Measurements from ENCODE around the gene LGALS4. TPM values are rescaled to one million over a fixed set of nuclear protein-coding genes. Genes with fewer than 3 reads are reported as not detected.
"Not testable (repeated sequence)": the region's sequence is repeated elsewhere in the genome, so short reads cannot be mapped to it uniquely, and the experiment has no call there.

The LGALS4 gene
- polyA plus RNA-seq, 1 donor, result 2.0 TPM

- DNase-seq, result not testable (repeated sequence)
These were observed 41.8 kb downstream of the LGALS4 start for GRCh38 chr19:38770949-38771275.

GRCh38 chr19:38770228-38770948 is 42.4 kb downstream of the LGALS4 start:
- not testable (repeated sequence) for DNase-seq

- peak; percentile 81 for DNase-seq
These were observed 43.0 kb downstream of the LGALS4 start for GRCh38 chr19:38769635-38770211.

- DNase-seq, result no peak
These were observed 46.3 kb downstream of the LGALS4 start for GRCh38 chr19:38766276-38767047.

- no peak for DNase-seq
These were observed 47.5 kb downstream of the LGALS4 start for GRCh38 chr19:38765214-38765613.

- no peak for DNase-seq
These were observed 48.9 kb downstream of the LGALS4 start for GRCh38 chr19:38763795-38764220.

- not testable (repeated sequence) for DNase-seq
These were observed 50.8 kb downstream of the LGALS4 start for GRCh38 chr19:38761884-38762389.

GRCh38 chr19:38760805-38761517 is 51.8 kb downstream of the LGALS4 start:
- not testable (repeated sequence) for DNase-seq

- no peak for DNase-seq
These were observed 53.1 kb downstream of the LGALS4 start for GRCh38 chr19:38759590-38760003.

- DNase-seq, result not testable (repeated sequence)
These were observed 58.5 kb downstream of the LGALS4 start for GRCh38 chr19:38754196-38754595.

- DNase-seq, result not testable (repeated sequence)
These were observed 59.0 kb downstream of the LGALS4 start for GRCh38 chr19:38753783-38754182.

Other genes starting within 250 kb of the LGALS4 start
- 3.9 TPM for gene MAP4K1, start 195.0 kb downstream of the LGALS4 start, polyA plus RNA-seq (ENCODE audit: insufficient read length)
- gene EIF3K, start 193.8 kb downstream of the LGALS4 start, polyA plus RNA-seq (ENCODE audit: insufficient read length), result 318 TPM
- gene ACTN4, start 165.3 kb downstream of the LGALS4 start, polyA plus RNA-seq (ENCODE audit: insufficient read length), result 654 TPM
- gene CAPN12, start 68.5 kb downstream of the LGALS4 start, polyA plus RNA-seq (ENCODE audit: insufficient read length), result 8.0 TPM
- gene LGALS7, start 39.4 kb downstream of the LGALS4 start, polyA plus RNA-seq (ENCODE audit: insufficient read length), result 0.70 TPM
- not detected for gene LGALS7B, start 23.7 kb downstream of the LGALS4 start, polyA plus RNA-seq (ENCODE audit: insufficient read length)
- 129 TPM for gene ECH1, start 18.8 kb upstream of the LGALS4 start, polyA plus RNA-seq (ENCODE audit: insufficient read length)
- 538 TPM for gene HNRNPL, start 37.0 kb upstream of the LGALS4 start, polyA plus RNA-seq (ENCODE audit: insufficient read length)
- 7.4 TPM for gene RINL, start 65.3 kb upstream of the LGALS4 start, polyA plus RNA-seq (ENCODE audit: insufficient read length)
- 41.7 TPM for gene SIRT2, start 86.7 kb upstream of the LGALS4 start, polyA plus RNA-seq (ENCODE audit: insufficient read length)
- 6.8 TPM for gene NFKBIB, start 87.0 kb upstream of the LGALS4 start, polyA plus RNA-seq (ENCODE audit: insufficient read length)
- 0.95 TPM for gene CCER2, start 99.2 kb upstream of the LGALS4 start, polyA plus RNA-seq (ENCODE audit: insufficient read length)
- 56.4 TPM for gene SARS2, start 117.8 kb upstream of the LGALS4 start, polyA plus RNA-seq (ENCODE audit: insufficient read length)
- gene MRPS12, start 118.0 kb upstream of the LGALS4 start, polyA plus RNA-seq (ENCODE audit: insufficient read length), result 16.2 TPM
- gene FBXO17, start 162.8 kb upstream of the LGALS4 start, polyA plus RNA-seq (ENCODE audit: insufficient read length), result 88.0 TPM
- 8.4 TPM for gene FBXO27, start 219.6 kb upstream of the LGALS4 start, polyA plus RNA-seq (ENCODE audit: insufficient read length)